Bronchial epithelial cell (primary cell): ENCODE data around the gene ADTRP. TPM values are rescaled to one million over a fixed set of nuclear protein-coding genes. Genes with fewer than 3 reads are reported as not detected.

Experiments used
- DNase-seq: peaks from one replicate; pipeline ENCODE4 v3.0.0-alpha.2; 2010; ENCODE audit warnings: low read depth
- FAIRE-seq: peaks from 2 replicates; lab custom pipeline; 2011; peaks lifted over from hg19 to GRCh38; lab: Jason Lieb, UNC
- H3K27me3 ChIP-seq: 2 replicates; pipeline ENCODE4 v1.5.1; 2011; ENCODE audit warnings: low read length; ENCODE audit not compliant: control insufficient read depth, insufficient read depth
- H3K36me3 ChIP-seq: 2 replicates; pipeline ENCODE4 v1.5.1; 2011; ENCODE audit warnings: low read length; ENCODE audit not compliant: control insufficient read depth, insufficient read depth
- H3K4me3 ChIP-seq: 2 replicates; pipeline ENCODE4 v1.5.1; 2011; ENCODE audit warnings: mild to moderate bottlenecking, low read depth, low read length, control low read depth
- CTCF ChIP-seq: IDR thresholded peaks from 2 replicates; pipeline ENCODE4 v1.5.1; 2011; ENCODE audit warnings: mild to moderate bottlenecking, moderate library complexity, low read length, control low read depth, inconsistent platforms; ENCODE audit not compliant: insufficient read depth, severe bottlenecking
- total RNA-seq: library from RNA; depleted of rRNA; stranded (reverse); fragments of >200 nt; gene quantifications from 2 replicates; pipeline ENCODE4 v1.2.1, GENCODE V29; 2014

The ADTRP gene
- total RNA-seq, 1 donor from 2014 or later, result 17.6 TPM

DNA sequence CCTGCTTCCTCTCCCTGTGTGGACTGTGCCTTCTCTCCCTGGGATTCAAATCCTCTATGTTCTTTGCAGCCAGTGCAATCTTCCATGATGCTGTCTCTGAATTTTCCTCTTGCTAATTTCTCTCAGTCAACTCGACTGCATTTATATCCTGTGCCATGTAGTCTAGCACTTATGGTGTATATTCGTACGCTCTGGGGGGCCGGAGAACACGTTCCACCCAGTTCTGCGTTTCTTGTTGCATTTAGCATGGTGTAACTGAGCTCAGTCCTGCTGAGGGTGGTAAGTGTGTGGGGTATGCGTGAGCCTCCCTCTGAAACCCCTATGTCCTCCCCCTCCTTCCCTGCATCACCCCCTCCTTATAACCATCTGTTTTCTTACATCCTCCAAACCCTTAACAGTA, 42.0 kb downstream of the ADTRP start:
- DNase-seq, result no peak
- Histone ChIP-seq H3K27me3 (no peaks in the 10 kb centered on the region), H3K36me3 (no peaks in the 10 kb centered on the region), H3K4me3 (no peak overlapping the region)
- no peak for FAIRE-seq
- no peak for TF ChIP-seq CTCF

DNA sequence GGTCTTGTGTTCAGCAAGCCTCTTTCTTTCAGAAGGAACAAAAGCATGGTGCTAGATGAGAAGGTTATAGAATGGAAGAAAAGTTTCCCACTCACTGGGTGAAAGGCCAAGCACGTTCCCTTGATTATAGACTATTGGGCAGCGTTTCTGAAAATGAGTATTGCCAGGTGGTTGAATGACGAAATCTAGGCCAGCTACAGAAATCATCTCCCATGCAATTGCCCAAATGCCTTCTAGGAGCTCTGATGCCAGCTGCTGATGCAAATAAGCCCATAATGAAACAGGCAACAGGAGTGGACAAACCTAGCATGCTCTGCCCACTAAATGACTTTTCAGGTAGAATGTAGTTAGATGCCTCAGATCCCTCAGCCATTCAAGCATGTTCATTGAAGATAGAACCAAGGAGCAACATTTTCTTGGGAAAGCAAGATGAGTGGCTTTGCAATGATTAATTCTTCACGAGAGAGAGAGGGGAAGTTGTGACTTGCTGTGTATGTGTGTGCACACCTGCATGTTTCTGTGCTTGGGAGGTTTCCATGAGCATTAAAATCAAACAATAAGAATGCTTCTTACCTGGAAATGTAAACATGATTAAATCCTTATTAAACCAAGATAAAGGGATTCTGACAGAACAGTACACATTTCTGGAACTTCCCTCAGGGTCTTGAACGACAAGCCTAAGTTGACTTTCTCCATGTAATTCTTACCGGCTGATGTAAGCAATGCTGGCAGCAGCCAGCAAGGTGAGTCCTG, 43.6 kb downstream of the ADTRP start:
- DNase-seq, result peak; percentile 73
- FAIRE-seq, result no peak
- Histone ChIP-seq H3K36me3 (no peaks in the 10 kb centered on the region), H3K27me3 (no peaks in the 10 kb centered on the region), H3K4me3 (no peak overlapping the region)
- TF ChIP-seq CTCF, result no peak

- H3K27me3 ChIP-seq, result no peaks in the 10 kb centered on the region
- no peak for TF ChIP-seq CTCF
- H3K36me3 ChIP-seq, result no peaks in the 10 kb centered on the region
- DNase-seq (no peak), FAIRE-seq (no peak)
- H3K4me3 ChIP-seq, result no peak overlapping the region
Observed at GRCh38 chr6:11732036-11732631, 46.5 kb downstream of the ADTRP start.

DNA sequence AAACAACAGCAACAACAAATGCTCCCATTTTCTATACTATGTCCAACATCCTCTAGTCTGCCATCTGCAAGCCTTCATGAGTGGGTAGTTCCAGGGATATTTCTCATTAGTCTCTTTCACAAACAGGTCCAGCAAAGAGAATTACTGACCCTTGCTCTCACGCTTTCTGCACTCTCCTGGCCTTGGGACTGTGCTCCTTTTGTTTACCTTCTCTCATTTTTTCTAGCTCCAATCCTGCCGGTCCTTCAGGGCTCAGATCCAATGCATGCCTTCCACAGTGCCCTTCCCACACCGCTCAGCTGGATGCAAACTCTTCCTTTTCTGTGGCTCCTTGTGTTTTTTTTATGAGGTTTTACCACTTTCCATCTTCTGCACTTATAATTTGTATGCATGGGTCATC, 47.2 kb downstream of the ADTRP start:
- DNase-seq (no peak), FAIRE-seq (no peak)
- H3K4me3 ChIP-seq, result no peak overlapping the region
- H3K36me3 ChIP-seq, result no peaks in the 10 kb centered on the region
- H3K27me3 ChIP-seq, result no peaks in the 10 kb centered on the region
- TF ChIP-seq CTCF, result no peak

DNA sequence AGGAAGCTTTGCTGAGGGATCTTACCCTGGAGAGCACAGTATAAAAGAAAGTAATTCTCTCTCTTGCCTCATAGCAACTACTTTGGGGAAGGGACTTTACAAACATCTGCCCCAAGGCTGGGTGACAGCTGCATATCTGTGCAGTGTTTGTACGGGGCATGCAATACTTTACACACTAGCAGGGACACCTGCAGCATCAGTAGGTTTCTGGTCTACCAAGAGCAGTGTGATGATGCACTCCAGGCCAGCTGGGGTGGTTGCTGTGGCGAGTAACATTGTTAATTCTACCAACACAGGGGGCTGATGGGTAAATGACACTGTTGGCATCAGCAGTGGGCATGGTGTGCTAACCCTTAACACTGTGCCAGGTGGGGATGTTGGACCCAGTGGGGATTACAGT, 48.0 kb downstream of the ADTRP start:
- TF ChIP-seq CTCF, result no peak
- FAIRE-seq (no peak), DNase-seq (no peak)
- Histone ChIP-seq H3K27me3 (no peaks in the 10 kb centered on the region), H3K4me3 (no peak overlapping the region), H3K36me3 (no peaks in the 10 kb centered on the region)
